TTC549 (cell line): ENCODE results near the gene SRGAP3.

Experiments used
- FAIRE-seq: peaks from 2 replicates; lab custom pipeline; 2012; peaks lifted over from hg19 to GRCh38; lab: Jason Lieb, UNC

Gene SRGAP3

GRCh38 chr3:8962226-8962861 lies 287.1 kb downstream of the SRGAP3 start:
- FAIRE-seq: no peak

- FAIRE-seq: no peak
Observed at GRCh38 chr3:8959668-8960067, 289.8 kb downstream of the SRGAP3 start.

DNA sequence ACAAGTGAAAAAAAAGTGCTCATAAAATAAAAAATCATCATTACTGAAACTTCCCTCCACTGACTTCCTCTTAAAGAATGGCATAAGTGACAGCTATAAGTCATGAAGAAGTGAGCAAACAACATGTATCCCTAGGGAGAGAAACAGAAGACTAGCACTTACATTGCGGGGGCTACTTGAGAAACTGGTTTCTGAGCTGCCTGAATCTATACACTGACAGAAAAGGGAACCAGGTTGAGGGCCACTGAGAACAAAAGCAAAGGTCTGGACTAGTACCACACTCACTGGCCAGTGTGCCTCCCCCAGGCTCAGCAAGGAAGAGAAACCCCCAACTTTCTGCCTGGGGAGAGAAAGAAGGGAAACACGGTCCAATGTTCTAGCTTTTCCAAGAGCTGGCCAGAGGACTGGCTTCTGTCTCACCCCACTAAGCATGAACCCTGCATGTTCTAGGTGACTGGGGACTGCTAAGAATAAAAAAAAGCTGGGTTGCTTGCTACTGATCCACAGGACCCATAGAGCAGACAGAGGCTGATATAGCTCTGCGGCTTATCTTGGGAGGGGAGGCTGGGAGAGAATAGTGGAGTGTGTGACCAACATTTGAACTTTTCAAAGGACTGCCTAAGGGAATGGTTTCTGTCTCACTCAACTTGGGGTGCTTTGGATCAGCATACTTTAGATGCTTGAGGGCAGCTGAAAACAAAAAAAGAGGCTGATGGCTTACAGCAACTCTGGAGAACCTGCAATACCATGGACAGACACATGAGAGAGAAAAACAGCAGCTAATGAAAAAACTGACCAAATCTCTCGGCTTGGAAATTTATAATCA lies 294.3 kb downstream of the SRGAP3 start:
- FAIRE-seq: no peak

DNA sequence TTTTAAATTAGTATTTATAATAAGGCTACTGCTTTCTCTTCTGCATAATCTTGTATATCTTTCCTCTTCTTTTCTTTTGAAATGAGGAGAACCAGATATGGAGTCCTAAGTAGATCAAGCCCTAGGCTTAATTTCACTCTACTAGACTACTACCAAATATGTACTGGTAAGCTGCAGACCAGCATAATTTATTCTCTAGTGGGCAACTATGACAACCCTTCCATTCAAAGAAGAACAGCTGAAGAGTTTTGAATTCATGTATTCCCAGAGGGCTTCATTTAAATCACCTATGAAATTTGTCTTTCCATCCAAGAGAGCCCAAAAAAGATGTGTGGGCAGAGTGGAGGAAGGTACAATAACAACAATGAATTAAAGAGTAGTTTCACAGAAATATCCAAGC lies 296.1 kb downstream of the SRGAP3 start:
- FAIRE-seq: no peak

DNA sequence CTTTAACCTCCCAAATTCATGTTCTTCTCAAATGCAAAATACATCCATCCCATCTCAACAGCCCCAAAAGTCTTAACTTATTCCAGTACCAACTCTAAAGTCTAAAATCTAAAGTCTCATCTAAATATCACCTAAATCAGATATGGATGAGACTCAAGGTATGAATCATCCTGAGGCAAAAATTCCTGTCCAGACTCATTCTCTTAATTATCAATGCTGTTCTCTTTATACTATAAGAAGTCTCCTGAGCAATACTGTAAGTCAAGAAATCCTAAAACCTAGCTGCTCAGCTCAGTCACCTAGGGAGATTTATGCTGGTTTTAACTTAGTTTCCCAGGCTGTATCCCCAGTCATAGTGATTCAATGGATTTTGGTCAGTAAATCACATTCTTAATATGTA lies 297.3 kb downstream of the SRGAP3 start:
- no peak for FAIRE-seq

DNA sequence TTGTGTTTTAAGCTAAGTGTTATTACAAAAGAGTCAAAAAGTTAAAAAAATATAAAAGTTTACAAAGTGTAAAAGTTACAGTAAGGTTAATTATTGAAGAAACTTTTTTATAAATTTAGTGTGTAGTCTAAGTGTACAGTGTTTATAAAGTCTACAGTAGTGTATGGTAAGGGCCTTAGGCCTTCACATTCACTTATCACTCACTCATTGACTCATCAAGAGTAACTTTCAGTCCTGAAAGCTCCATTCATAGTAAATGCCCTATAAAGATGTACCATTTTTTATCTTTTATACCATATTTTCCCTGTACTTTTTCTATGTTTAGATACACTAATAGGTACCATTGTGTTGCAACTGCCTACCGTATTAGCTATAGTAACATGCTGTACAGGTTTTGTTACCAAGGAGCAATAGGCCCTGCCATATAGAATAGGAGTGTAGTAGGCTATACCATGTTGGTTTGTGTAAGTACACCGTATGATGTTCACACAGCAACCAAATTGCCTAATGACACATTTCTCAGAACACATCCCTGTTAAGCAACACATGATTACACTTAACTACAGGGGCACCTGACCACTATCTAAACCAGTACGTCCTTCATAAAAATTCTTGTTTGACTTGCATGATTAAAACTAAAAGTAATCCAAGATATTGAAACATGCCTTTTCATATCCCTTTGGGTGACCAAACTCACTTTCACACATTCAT lies 303.4 kb downstream of the SRGAP3 start:
- no peak for FAIRE-seq

- no peak for FAIRE-seq
Observed at GRCh38 chr3:8942746-8943488, 306.5 kb downstream of the SRGAP3 start.

- no peak for FAIRE-seq
Observed at GRCh38 chr3:8942115-8942514, 307.3 kb downstream of the SRGAP3 start.

- peak; percentile 76 for FAIRE-seq
Observed at GRCh38 chr3:8938021-8938420, 311.4 kb downstream of the SRGAP3 start.

DNA sequence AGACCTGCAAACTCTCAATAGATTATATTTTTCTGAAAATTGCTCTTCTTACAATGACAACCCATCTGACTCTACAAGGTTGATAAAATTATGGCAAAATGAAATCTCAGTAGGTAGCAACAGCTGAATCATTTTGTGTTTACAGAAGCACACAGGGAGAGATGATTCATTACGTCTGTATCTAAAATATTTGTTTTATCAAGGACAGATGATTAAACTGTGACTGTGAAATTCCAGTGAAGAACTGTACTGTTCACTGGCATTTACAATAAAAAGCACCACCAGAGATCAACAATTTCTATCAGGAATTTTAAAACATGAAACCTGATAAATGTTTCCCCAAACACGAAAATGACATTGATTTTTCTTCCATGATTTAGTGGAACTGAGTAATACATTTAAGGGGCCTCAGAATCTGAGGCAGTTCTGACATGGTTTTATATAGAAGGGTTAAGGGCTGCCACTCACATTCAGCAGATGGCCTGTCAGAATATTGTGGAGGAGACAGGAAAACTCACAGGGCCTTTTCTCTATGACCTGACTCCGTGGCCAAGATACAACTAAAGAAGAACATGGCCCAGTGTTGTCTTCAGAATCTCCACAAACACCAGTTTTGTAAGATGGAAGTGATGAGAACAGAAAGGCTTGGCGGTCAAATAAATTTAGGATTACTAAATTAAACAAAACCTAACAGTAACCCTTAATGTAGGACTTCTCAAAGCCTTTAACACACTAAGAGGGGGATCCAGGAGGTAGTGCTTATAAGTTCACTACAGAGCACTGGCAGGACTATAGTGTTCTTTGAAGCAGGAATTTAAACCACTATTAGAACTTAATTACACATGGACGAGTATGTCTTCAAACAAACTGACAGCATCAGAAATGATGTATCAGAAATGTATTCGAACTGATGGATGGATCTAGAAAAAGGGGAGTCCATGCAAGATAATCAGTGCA lies 312.1 kb downstream of the SRGAP3 start:
- FAIRE-seq: no peak

- FAIRE-seq: no peak
Observed at GRCh38 chr3:8932507-8932906, 316.9 kb downstream of the SRGAP3 start.

DNA sequence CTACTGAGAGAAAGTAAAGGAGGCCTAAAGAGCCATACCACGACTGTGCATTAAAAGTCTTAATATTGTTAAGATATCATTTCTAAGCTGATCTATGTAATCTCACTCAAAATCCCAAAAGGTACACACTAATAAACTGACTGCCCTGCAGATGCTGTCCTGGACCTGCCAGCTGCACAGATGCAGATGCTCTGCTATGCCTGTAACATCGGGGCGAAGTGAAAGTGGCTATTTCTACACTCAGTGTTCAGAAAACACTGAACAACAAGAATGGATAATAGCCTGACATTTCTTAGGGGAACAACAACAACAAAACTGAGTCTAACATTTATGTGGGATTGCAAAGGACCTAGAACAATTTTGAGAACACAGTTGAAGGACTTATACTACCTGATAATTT lies 318.1 kb downstream of the SRGAP3 start:
- FAIRE-seq: no peak
